ENCODE data around the gene OR5H2. TPM values are rescaled to one million over a fixed set of nuclear protein-coding genes. Genes with fewer than 3 reads are reported as not detected.

Gene OR5H2
- not detected in 2 replicates for total RNA-seq

DNA sequence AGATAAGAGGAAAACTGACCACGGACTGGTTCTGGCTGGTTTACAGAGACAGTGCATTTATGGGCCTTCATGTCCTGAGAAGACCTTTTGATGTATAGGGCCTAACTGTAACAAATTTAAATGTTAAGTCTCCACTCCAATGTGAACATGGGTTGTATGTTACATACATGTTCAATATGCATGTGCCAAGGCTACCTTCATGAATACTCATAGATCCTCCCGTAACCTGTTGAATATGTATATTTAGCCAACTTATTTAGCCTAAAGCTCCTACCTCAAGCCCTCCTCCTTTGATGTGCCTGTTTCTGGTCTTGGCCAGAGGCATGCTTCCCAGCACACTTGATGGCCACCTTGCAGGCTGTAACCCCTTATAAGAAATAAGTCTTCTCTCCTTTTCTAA, at the start of gene OR5H2:
Gene OR5H2 (plus strand): TSS at position 301 of the 400 bp plus-strand sequence. CDS start 398 bp downstream, outside the sequence.

DNA sequence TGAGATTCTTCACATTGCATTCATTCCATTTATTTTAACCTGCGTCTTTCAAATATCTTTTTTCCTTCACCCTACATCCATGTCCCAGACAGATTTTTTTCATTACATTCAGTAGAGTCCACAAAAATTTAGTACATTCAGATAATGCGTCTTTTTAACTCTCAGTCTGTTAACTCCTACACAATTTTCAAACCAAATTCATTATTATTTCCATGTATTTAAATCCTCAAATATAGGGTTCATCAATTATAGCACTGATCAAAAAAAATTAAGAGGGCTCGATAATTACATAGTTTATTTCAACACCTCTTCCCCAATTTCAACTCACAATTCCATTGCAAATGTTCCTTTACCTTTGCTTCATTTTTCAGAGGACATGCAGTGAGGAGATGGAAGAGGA, 18.4 kb upstream of the OR5H2 start, which contains the start of gene OR5H6:
Gene OR5H6 (plus strand): TSS at position 301 of the 400 bp plus-strand sequence. CDS start 89 bp downstream, at position 390.

Other genes with a start within 250 kb of the OR5H2 start
- gene GABRR3, start 247.2 kb upstream of the OR5H2 start, total RNA-seq, result not detected in 2 replicates
- gene OR5AC2, start 195.3 kb upstream of the OR5H2 start, total RNA-seq, result not detected in 2 replicates
- gene OR5H1, start 151.8 kb upstream of the OR5H2 start, total RNA-seq, result not detected in 2 replicates
- not detected in 2 replicates for gene OR5H14, start 135.0 kb upstream of the OR5H2 start, total RNA-seq
- not detected in 2 replicates for gene OR5H15, start 115.8 kb upstream of the OR5H2 start, total RNA-seq
- gene OR5H6, start 18.3 kb upstream of the OR5H2 start, total RNA-seq, result not detected in 2 replicates
- gene OR5K4, start 71.3 kb downstream of the OR5H2 start, total RNA-seq, result not detected in 2 replicates
- not detected in 2 replicates for gene OR5K3, start 108.2 kb downstream of the OR5H2 start, total RNA-seq
- gene OR5K1, start 180.7 kb downstream of the OR5H2 start, total RNA-seq, result not detected in 2 replicates
- not detected in 2 replicates for gene OR5K2, start 215.2 kb downstream of the OR5H2 start, total RNA-seq
- 120 and 168 TPM in 2 replicates for gene CLDND1, start 240.4 kb downstream of the OR5H2 start, total RNA-seq
- not detected in 2 replicates for gene GPR15, start 249.5 kb downstream of the OR5H2 start, total RNA-seq

Measured in tracheal epithelial cell (primary cell).